GM21367 (cell line): Measurements from ENCODE around the gene LMNTD1.
"Not testable (repeated sequence)": the region's sequence is repeated elsewhere in the genome, so short reads cannot be mapped to it uniquely, and the experiment has no call there.

Experiments
- ATAC-seq: cut with Tn5 transposase; IDR thresholded peaks from one replicate; pipeline ENCODE4 v1.9.1; 2021; ENCODE audit not compliant: unreplicated experiment

The LMNTD1 gene

DNA sequence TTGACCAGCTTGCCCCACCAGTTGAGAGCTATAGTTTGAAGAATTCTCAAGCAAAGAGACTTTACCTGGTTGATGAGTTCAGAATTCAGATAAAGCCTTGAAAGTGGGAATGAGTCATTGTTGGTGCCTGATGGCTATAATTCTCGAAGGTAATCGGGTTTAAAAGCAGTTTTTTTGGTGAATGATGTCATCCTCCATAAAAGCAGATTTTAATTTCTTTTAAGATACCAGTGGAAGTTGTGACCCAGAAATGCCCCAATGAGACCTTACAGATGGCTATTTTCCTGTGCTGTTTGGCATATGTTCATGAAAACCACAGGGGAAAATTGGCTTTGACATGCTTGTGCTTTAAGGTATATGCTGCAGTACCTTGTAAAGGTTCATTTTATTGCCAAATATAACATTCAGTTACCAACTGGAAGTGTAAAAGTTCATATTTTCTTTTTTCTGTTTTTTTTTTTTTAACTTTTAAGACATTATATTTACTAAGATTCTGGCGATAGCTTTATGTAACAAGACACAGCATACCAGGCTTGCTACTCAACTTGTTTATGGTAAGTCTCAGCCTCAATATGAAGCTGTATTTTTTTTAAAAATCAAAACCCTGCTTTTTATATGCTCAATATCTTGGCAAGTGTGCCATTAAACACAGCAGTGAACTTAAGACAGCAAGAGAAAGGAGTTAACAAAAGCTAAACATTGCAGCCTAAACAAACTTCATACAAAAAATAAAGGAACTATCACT lies 119.3 kb downstream of the LMNTD1 start:
- ATAC-seq, result no peak

DNA sequence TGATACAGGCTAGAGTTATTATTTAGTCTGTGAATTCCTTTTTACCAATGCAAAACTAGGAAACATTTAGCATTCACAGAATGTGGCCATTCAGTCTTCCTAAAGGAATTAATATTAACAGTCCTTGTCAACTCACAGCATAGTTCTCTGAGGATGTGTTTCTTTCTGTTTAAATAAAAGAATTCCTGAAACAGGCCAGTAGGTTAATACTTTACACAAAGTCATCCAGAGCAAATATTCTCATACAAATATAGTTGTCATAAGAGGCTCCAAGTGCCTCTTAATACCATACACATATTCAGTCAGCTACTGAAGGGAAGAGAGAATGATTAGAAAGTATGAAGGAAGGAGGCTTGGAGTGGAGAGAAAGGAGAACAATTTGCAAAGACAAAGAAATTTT lies 120.1 kb downstream of the LMNTD1 start:
- no peak for ATAC-seq

DNA sequence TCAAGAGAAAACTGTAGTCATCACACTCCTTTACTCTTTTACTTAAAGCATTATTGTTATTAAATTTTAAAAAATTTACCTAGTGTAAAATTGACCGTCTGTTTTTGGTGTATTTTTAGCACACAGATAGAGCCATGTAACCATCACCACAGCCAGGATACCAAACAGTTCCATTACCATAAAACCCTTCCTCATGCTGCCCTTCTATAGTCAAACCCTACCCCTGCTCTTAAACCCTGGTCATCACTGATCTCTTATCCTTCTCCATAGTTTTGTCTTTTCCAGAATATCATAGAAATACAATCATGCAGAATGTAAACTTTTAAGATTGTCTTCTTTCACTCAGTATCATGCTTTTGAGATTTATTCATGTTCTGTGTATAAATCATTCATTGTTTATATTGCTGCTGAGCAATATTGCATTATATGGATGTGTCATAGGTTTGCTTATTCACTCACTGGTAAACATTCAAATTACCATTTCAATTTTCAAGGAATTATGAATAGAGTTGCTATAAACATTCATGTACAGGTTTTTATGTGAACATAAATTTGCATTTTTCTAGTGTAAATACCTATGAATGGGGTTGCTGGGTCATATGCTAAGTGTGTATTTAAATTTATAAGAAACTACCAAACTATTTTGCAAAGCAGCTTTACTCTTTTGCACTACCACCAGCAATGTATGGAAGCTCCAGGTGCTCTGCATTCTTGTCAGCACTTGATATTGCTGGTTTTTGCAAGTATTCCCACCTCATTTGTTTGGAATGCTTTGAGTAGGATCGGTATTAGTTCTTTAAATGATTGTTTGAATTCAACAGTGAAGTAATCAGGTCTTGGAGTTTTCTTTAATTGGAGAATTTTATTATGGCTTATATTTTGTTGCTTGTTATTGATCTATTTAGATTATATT lies 125.5 kb downstream of the LMNTD1 start:
- no peak for ATAC-seq

DNA sequence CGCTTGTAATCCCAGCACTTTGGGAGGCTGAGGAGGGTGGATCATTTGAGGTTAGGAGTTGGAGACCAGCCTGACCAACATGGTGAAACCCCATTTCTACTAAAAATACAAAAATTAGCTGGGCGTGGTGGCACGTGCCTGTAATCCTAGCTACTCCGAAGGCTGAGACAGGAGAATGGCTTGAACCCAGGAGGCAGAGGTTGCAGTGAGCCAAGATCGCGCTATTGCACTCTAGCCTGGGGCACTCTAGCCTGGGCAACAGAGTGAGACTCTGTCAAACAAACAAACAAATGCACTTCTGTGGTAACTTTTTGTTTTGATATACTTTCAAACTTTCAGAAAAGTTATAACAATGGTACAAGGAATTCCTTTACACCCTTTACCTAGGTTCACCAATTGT lies 126.3 kb downstream of the LMNTD1 start:
- ATAC-seq, result not testable (repeated sequence)
